ENCODE data around the gene AOC1. TPM values are rescaled to one million over a fixed set of nuclear protein-coding genes. Genes with fewer than 3 reads are reported as not detected.

Gene AOC1
- total RNA-seq = not detected in 2 replicates

GRCh38 chr7:150852371-150852905 is at the start of gene AOC1:
TSS of gene AOC1 (plus strand) at chr7:150852517. CDS start at chr7:150856471, 3,954 bp downstream.

Other genes with a start within 250 kb of the AOC1 start
- gene GIMAP6, start 220.1 kb upstream of the AOC1 start, total RNA-seq = 171 and 211 TPM in 2 replicates
- gene GIMAP2, start 166.8 kb upstream of the AOC1 start, total RNA-seq = 32.3 and 39.2 TPM in 2 replicates
- 13.8 and 14.4 TPM in 2 replicates for gene GIMAP1, start 135.9 kb upstream of the AOC1 start, total RNA-seq
- gene GIMAP5, start 115.1 kb upstream of the AOC1 start, total RNA-seq = 63.7 and 101 TPM in 2 replicates
- gene TMEM176B, start 52.2 kb upstream of the AOC1 start, total RNA-seq = not detected in 2 replicates
- not detected in 2 replicates for gene TMEM176A, start 51.7 kb upstream of the AOC1 start, total RNA-seq
- under 0.01 TPM in 1 of 2 replicates, not detected in the other for gene KCNH2, start 125.8 kb downstream of the AOC1 start, total RNA-seq
- gene NOS3, start 138.5 kb downstream of the AOC1 start, total RNA-seq = 67.6 and 106 TPM in 2 replicates
- gene ATG9B, start 172.0 kb downstream of the AOC1 start, total RNA-seq = under 0.01 and 0.10 TPM in 2 replicates
- gene ABCB8, start 175.9 kb downstream of the AOC1 start, total RNA-seq = 28.8 and 31.7 TPM in 2 replicates
- gene ASIC3, start 196.0 kb downstream of the AOC1 start, total RNA-seq = 0.29 and 0.33 TPM in 2 replicates
- 15.2 and 15.4 TPM in 2 replicates for gene CDK5, start 205.4 kb downstream of the AOC1 start, total RNA-seq
- 63.9 and 80.7 TPM in 2 replicates for gene SLC4A2, start 207.1 kb downstream of the AOC1 start, total RNA-seq
- 63.8 and 83.9 TPM in 2 replicates for gene FASTK, start 228.3 kb downstream of the AOC1 start, total RNA-seq
- gene TMUB1, start 231.0 kb downstream of the AOC1 start, total RNA-seq = 21.0 and 31.0 TPM in 2 replicates
- gene AGAP3, start 234.0 kb downstream of the AOC1 start, total RNA-seq = 84.4 and 104 TPM in 2 replicates

Measured in vein endothelial cell (primary cell).